ENCODE results near the gene IGLL5.
A peak's percentile ranks its signal among the peaks of the same experiment; 100 is the strongest.
"Not testable (repeated sequence)": the region's sequence is repeated elsewhere in the genome, so short reads cannot be mapped to it uniquely, and the experiment has no call there.

The IGLL5 gene

DNA sequence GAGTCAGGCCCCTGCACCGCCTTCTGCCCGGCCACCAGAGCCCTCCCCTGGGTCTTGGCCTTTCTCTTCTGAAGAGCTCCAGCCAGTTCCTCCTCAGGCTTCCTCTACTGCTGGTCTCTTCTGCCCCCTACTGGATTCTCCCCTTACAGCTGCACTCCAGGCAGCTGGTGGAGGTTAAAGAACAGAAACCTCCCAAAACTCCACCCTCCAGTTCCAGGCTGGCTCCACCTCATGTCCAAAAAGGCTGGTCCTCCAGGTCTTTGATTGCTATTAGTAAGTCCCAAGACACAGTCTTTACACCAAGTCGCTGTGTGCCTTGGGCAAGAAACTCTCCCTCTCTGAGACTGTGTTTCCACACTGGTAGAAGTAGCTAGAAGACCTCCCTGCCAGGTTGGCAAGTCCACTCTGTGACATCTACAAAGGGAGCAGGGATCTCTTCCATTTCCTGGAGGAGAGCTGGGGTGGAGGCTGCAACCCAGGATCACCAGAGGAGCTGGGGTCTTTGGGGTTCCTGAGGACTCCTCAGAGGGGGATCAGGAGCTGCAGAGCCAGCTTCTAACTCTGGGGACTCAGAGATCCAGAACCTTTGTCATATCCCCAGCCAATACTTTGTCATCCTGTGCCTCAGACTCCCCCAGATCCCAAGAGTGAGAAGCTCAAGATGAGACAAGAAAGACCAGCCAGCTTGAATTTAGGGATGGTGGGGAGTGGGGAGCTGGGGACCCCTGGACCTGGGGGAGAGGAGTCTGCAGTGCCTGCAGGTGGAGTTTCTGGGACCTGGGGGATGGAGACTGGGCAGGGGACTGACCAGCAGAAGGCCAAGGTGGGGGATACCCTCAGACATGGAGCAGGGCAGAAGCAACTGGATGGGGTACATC lies 3.4 kb upstream of the IGLL5 start:
- DNase-seq (ENCODE audit: low read depth in 2 of 2) = peak; percentile 44 to 64

DNA sequence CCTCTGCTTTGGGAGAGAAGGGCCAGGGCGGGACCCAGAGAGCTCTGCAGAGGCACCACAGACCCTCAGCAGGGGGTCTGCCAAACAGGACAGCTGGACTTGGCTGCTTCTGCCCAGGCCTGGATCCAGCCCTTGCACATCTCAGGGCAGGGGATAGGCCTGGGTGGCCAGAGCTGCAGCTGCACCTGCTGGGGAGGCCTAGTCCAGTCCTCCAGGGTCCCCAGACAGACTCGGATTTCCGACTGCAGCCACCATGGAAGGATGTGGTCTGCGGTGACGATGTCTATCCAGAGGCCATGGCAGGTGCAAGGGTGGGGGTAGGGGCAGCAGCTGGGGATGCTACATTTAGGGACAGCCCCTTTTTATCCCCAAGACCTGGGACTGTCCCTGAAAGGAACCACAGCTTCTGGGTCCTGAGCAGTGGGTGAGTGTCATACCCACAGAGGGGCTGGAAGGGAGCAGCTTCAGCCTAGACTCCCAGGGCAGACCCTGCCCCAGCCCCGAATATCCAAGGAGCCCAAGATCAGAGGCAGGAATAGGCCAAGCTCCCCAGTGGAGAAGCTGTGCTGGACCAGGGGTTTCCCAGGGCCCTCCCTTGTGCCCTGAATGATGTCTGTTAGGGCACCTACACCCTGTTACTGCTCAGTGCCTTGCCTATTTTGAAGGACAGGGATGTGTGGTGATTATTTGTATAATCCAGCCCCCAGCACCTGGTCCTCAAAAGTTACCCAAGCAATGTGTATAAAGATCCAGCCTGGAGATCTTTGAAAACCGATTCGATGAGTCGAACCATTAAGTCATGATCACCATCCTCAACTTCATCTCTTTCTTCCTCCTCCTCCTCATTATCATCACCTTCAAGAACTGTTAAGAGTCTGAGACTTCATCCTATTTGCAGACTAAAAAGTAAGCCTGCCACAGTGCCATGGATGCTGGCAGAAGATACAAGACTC lies 2.5 kb upstream of the IGLL5 start:
- peak in 1 of 2 donors; percentile 30 for DNase-seq (ENCODE audit: low read depth in 2 of 2)

DNA sequence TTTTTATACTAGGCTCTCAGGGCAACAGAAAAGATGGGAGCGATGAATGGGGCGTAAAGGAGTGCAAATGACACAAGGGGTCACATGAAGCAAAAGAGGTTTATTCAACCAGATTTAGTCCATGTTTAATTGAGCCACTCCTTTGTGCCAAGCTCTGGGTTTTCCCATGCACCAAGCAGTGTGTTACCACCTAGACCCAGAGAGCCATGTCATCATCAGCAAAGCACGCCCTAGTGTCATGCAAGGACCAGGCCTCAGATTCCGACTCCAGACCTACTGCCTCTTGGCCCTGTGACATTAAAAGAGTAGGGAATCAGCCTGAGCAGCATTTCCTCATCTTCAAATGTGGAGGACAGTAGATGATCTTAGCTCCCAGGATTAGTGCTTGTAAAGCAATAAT lies 1.1 kb upstream of the IGLL5 start:
- no peak for DNase-seq (ENCODE audit: low read depth in 2 of 2)

- DNase-seq (ENCODE audit: low read depth in 2 of 2) = no peak
Observed at GRCh38 chr22:22888571-22889353, 1.1 kb downstream of the IGLL5 start.

GRCh38 chr22:22890085-22890484 lies 2.5 kb downstream of the IGLL5 start:
- no peak for DNase-seq (ENCODE audit: low read depth in 2 of 2)

GRCh38 chr22:22891139-22891621 lies 3.6 kb downstream of the IGLL5 start:
- DNase-seq (ENCODE audit: low read depth in 2 of 2) = no peak

DNA sequence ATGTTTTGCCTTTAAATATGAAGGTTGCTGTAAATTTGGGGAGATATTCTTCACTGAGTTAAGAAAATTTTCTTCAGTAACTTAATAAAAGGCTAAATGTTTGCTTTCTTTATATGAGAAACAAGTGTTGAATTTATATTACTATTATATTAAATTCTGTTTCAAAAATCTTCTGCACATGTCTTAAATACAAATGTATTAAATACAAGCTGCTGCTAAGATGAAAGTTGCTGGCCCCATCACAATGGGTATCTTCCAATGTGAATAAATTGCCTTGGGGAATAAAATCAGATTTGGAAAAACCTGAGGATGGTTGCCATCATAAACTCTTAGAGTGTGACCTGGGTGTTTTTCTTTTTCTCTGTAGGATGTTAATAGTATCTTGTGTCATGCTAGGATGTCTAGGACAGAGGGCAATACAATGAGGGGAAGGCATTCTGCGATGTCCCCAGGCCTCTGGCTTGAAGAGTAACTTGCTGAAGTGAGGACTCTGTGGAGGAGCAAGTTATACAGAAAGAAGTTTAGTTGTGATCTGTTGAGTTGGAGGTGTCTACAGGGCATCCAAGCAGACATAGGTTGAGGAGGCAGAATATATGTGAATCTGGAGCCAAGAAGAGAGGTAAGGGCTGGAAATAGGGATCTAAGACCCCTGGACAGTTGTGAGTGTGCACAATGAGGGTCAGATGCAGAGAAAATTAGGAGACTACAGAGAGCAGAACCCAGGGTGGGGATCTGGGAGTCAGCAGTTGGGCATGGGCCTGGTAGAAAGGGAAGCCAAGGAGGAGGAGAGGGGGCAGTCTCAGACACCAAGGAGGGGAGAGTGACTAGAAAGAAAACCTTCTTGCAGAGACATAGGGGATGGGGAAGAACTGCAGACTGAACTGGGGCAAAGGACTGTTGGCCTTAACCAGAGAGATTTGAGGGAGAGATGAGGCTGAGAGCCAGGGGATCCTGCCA lies 4.8 kb downstream of the IGLL5 start:
- no peak for DNase-seq (ENCODE audit: low read depth in 2 of 2)

DNA sequence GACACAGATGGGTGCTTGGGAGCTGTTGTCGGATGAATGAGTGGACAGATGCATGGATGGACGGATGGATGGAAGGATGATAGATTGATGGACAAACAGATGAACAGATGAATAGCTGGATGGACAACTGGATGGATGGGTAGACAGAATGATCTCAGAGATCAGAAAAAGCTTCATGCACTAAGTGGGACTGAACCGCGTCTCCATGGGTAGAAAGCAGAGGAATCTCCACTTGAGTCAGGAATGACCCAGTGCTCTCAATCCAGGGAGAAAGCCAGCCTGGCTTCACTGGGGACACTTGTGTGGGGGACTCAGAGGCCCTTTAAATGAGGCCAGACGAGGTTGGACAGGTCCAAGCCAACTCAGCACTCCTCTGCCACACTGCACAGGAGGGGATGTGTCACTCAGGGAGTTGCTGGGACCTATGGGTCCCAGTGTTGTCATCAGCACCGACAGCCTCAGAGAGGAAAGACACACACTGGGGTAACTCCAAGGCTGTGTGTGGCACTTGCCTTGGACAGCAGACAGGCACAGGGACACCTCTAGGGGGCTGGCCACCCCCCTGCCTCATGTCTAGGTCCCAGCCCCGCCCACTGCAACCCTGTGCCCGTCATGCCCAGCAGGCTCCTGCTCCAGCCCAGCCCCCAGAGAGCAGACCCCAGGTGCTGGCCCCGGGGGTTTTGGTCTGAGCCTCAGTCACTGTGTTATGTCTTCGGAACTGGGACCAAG lies 5.6 kb downstream of the IGLL5 start:
- DNase-seq (ENCODE audit: low read depth in 2 of 2) = no peak

DNA sequence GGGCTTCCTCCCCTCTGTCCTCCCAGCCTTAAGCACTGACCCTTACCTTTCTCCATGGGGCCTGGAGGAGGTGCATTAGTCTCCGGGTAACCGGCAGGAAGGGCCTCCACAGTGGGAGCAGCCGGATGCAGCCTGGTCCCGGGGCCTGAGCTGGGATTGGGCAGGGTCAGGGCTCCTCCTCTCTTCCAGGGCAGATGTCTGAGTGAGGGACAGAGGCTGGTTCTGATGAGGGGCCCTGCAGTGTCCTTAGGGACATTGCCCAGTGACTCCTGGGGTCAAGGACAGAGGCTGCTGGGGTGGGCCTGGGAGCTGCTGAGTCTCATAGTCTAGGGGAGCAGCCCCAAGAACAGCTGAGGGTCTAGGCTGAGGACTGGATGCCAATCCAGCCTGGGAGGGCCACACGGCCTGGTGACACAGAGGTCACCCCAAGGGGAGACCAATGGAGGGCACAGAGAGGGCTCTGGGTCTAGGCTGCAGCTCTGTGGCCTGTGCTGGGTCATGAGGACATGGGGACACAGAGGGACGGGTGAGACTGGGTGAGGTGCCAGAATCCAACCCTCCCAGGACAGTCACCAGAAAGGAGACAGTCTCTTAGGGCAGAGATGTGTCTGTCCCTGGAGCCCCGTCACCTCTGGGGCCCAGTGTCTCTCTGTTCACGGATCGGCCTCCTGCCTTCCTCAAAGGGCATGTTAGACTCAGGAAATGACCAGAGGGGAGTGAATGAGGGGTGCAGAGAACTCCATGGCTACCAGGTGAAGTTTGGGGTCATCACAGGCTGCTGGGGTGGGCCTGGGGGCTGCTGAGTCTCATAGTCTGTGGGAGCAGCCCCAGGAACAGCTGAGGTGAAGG lies 6.5 kb downstream of the IGLL5 start:
- DNase-seq (ENCODE audit: low read depth in 2 of 2) = no peak

DNA sequence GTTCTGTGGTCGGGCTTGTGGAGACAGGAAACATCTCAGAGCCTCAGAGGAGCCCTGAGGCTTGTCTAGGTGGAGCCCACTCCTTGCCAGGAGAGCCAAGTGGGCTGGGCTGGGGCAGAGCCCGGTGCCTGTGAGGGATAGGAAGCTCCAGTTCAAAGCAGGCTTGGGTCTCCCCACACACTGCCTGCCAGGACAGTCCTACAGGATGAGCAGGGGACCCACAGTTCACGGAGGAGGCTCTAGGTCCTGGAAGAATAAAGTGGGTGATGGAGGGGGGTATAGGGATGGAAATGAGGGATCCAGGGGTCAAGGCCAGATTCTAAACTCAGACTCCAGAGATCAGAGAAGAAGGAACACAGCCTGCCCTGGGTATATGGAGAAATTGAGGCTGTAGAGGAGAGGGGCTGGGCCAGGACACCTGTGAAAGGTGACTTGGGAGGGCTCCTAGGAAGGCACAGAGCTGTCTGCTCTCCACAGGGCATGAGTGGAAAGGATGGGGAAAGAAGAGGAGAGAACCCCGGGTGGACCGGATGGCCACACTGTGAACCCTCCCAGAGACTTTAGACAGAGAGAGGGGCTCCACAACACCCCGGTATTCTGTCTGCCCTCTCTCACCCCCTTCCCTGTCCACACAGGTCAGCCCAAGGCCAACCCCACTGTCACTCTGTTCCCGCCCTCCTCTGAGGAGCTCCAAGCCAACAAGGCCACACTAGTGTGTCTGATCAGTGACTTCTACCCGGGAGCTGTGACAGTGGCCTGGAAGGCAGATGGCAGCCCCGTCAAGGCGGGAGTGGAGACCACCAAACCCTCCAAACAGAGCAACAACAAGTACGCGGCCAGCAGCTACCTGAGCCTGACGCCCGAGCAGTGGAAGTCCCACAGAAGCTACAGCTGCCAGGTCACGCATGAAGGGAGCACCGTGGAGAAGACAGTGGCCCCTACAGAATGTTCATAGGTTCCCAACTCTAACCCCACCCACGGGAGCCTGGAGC lies 7.4 kb downstream of the IGLL5 start:
- DNase-seq (ENCODE audit: low read depth in 2 of 2) = no peak

GRCh38 chr22:22895776-22896445 lies 8.3 kb downstream of the IGLL5 start:
- DNase-seq (ENCODE audit: low read depth in 2 of 2) = no peak

- no peak for DNase-seq (ENCODE audit: low read depth in 2 of 2)
Observed at GRCh38 chr22:22896601-22897000, 9.0 kb downstream of the IGLL5 start.

DNA sequence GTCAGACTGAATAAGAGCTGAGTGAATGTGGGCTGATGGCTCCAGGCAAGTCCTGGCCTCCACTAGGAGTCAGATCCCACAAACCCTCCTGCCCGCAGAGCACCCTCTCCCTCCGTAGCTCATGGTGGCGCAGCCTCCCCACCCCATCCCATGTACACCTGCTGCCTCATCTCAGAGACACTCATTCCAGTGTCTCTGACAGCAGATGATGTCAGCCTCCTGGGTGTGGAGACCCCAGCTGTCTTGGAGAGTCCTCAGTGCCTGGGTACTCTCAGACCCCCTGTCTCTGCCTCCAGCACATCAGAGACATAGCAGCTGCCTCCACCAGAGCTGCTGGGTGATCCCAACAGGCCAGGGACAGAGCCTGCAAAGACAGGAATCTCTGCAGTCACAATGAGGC lies 9.5 kb downstream of the IGLL5 start:
- DNase-seq (ENCODE audit: low read depth in 2 of 2) = no peak

DNA sequence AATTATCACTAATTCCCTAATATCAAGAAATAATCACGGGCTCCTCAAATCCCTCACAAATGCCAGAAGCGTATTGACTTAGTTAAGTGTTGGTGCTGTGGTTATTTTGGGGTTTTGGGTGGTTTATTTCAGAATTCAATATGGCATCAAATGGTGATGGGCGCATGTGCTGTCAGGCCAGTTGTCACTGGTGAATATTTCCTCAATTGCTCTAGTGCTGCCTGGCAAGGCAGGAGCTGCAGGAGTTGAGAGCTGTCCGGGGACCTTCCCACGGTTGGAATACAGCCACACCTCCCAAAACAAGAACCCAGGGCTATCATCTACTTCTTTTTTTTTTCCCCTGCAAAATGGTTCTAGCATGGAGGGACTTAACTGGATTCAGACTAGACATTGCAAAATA lies 10.3 kb downstream of the IGLL5 start:
- DNase-seq (ENCODE audit: low read depth in 2 of 2) = no peak

DNA sequence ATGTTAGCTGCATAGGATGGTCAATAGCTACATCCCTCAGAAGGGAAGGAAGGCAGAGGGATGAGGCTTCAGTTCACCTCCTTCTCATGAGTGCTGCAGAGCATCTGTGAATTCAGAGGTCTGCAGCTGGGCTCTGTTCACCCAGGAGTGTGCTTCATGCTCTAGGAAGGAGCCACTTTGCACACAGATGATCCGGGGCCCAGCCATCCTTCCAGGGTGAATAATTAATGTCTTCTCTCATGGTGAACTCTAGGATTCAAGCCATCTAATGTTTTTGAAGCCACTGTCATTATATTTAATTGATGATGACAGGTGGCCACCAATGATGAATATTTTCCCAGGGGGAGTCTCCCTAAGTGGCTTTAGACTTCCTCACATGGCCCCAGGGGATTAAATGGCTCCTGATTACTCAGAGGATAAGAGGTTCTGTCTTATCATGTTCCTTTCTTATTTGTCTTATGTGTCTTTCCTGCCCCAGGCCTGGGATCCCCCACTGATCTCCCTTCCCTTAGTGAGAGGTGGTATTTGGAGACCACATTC lies 10.9 kb downstream of the IGLL5 start:
- not testable (repeated sequence) for DNase-seq (ENCODE audit: low read depth in 2 of 2)

GRCh38 chr22:22899342-22900080 lies 11.9 kb downstream of the IGLL5 start:
- not testable (repeated sequence) for DNase-seq (ENCODE audit: low read depth in 2 of 2)
